PC-3 (cell line): ENCODE data around the gene RPS5. TPM values are rescaled to one million over a fixed set of nuclear protein-coding genes. Genes with fewer than 3 reads are reported as not detected.

Experiments used
- ATAC-seq: fragments of 200-7000 bp; cut with Tn5 transposase; 2 replicates; pipeline ENCODE4 v1.9.1; 2020; ENCODE audit warnings: mild to moderate bottlenecking, moderate library complexity
- BruUV-seq: library from RNA; stranded (reverse); fragments of 400-500 nt; replicated peaks from 2 replicates; lab custom pipeline; 2021; lab: Mats Ljungman, UMichigan
- CTCF ChIA-PET: fragments of 300-600 bp; sonication (Branson Sonifier 250); formaldehyde crosslinking; loops from one replicate; lab custom pipeline; 2022; ENCODE audit warnings: antibody characterized with exemption; lab: Charles Lee
- POLR2A ChIA-PET: fragments of 300-600 bp; sonication (Branson Sonifier 250); formaldehyde crosslinking; loops from one replicate; lab custom pipeline; 2022; ENCODE audit warnings: antibody characterized with exemption; ENCODE audit not compliant: unreplicated experiment; lab: Charles Lee
- DNase-seq: peaks from one replicate; pipeline ENCODE4 v3.0.0-alpha.2; 2015
- H2AFZ ChIP-seq: fragments of 300-600 bp; sonication (generic); 2 replicates; pipeline ENCODE4 v1.6.0; 2016; ENCODE audit warnings: antibody characterized with exemption, low read length
- H3F3A ChIP-seq: fragments of 300-600 bp; sonication (generic); one replicate; pipeline ENCODE4 v1.6.0; 2017; ENCODE audit warnings: antibody characterized with exemption, low read length, control low read depth, mild to moderate bottlenecking; ENCODE audit not compliant: unreplicated experiment
- H3K27ac ChIP-seq: fragments of 300-600 bp; sonication (generic); 2 replicates; pipeline ENCODE4 v1.5.1; 2016; ENCODE audit warnings: mild to moderate bottlenecking, low read length
- H3K27me3 ChIP-seq: fragments of 300-600 bp; sonication (generic); 2 replicates; pipeline ENCODE4 v1.6.1; 2016; ENCODE audit warnings: low read length, mixed read lengths
- H3K36me3 ChIP-seq: fragments of 300-600 bp; sonication (generic); 2 replicates; pipeline ENCODE4 v1.6.1; 2016; ENCODE audit warnings: low read depth, mixed run types, low read length, mixed read lengths
- H3K4me1 ChIP-seq: fragments of 300-600 bp; sonication (generic); 2 replicates; pipeline ENCODE4 v1.5.1; 2016; ENCODE audit warnings: low read length; ENCODE audit not compliant: insufficient read depth
- H3K4me2 ChIP-seq: fragments of 300-600 bp; sonication (generic); 2 replicates; pipeline ENCODE4 v1.6.0; 2016; ENCODE audit warnings: low read length
- H3K4me3 ChIP-seq: fragments of 300-600 bp; sonication (generic); 2 replicates; pipeline ENCODE4 v1.5.1; 2016; ENCODE audit warnings: mild to moderate bottlenecking, low read length, mixed read lengths
- H3K79me2 ChIP-seq: fragments of 300-600 bp; sonication (generic); 2 replicates; pipeline ENCODE4 v1.6.1; 2017; ENCODE audit warnings: low read length, mixed read lengths
- H3K9ac ChIP-seq: fragments of 300-600 bp; sonication (generic); 2 replicates; pipeline ENCODE4 v1.6.0; 2016; ENCODE audit warnings: mild to moderate bottlenecking, low read length
- H3K9me2 ChIP-seq: fragments of 300-600 bp; sonication (generic); replicated peaks from 2 replicates; pipeline ENCODE4 v1.6.1; 2016; ENCODE audit warnings: mixed run types, low read length, mixed read lengths
- H3K9me3 ChIP-seq: fragments of 300-600 bp; sonication (generic); 2 replicates; pipeline ENCODE4 v1.6.1; 2016; ENCODE audit warnings: low read length, mixed read lengths
- H4K20me1 ChIP-seq: fragments of 300-600 bp; sonication (generic); 2 replicates; pipeline ENCODE4 v1.6.1; 2016; ENCODE audit warnings: low read length, mixed read lengths
- CTCF ChIP-seq: fragments of 300-600 bp; sonication (generic); conservative IDR thresholded peaks from 2 replicates; pipeline ENCODE4 v1.5.1; 2017; ENCODE audit warnings: antibody characterized with exemption, low read depth, mild to moderate bottlenecking, low read length
- EZH2 ChIP-seq: fragments of 300-600 bp; sonication (generic); IDR thresholded peaks from one replicate; pipeline ENCODE4 v1.6.1; 2017; ENCODE audit warnings: antibody characterized with exemption, mild to moderate bottlenecking, low read length; ENCODE audit not compliant: unreplicated experiment
- EZH2phosphoT487 ChIP-seq: fragments of 300-600 bp; sonication (generic); IDR thresholded peaks from 2 replicates; pipeline ENCODE4 v1.6.1; 2018; ENCODE audit warnings: mild to moderate bottlenecking, antibody characterized with exemption, low read length, borderline replicate concordance
- intact Hi-C: fragments of 100-400 bp; cut with micrococcal nuclease; formaldehyde crosslinking; loops from 2 replicates; pipeline ENCODE4 v1.9.0; 2023
- total RNA-seq: library from RNA; depleted of rRNA; stranded (reverse); fragments of >200 nt; gene quantifications from 2 replicates; pipeline ENCODE4 v1.2.3, GENCODE V29; 2014

The RPS5 gene
- total RNA-seq, 1 experiment from 2014 or later, result 3,776 TPM

DNA sequence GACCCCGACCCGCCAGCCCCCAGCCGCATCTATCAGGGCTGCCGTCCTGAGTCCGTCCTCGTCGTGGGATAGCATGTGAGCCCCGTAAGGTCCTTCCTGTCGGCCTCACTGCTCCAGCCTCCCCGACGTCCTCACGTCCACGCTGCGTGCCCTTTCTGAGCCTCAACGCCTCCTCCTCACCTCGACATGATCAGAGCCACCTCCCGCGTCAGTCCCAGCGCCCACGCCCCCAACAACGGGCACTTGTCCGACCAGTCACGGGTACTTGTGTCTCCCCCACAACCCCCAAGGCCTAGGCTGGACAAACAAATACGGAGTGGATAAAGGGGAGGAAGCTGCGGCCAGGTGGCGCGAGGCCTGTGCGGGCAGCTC, 25.2 kb upstream of the RPS5 start:
- no peak for TF ChIP-seq CTCF
- TF ChIP-seq EZH2, result no peak
- no peak for TF ChIP-seq EZH2phosphoT487
- Histone ChIP-seq H3K36me3 (no peaks in the 10 kb centered on the region), H3K9me2 (no peaks in the 10 kb centered on the region), H3K9me3 (no peaks in the 10 kb centered on the region), H3K79me2 (0 out of 2 replicates have a peak, but pooled peaks cover 8% of the 10 kb centered on the region), H3K27ac (peak overlapping the region; percentile 78), H3K9ac (peak overlapping the region; percentile 90), H4K20me1 (no peaks in the 10 kb centered on the region), H3K4me2 (peak overlapping the region; percentile 91), H3F3A (no peaks in the 10 kb centered on the region), H3K27me3 (no peaks in the 10 kb centered on the region), H3K4me1 (peaks cover 9% of the 10 kb centered on the region), H3K4me3 (peak overlapping the region; percentile 79), H2AFZ (peak overlapping the region; percentile 83)
- BruUV-seq, result no TSS peak
- intact Hi-C loops, result loop anchor here (1.0 kb wide), 1 partner anchor 19 kb away; the partner anchor contains the start of gene ZNF837
- ATAC-seq (peak; percentile 16), DNase-seq (peak; percentile 36)
- CTCF ChIA-PET, result interaction anchor here (1.3 kb wide), 1 partner anchor 158 kb away, joined by 5 read pairs; the partner anchor contains the start of gene ZBTB45
- POLR2A ChIA-PET, result interaction anchor here (0.6 to 1.8 kb wide), 2 partner anchors 31 to 182 kb away, joined by 3 to 7 read pairs; partner anchors contain the start of gene TRIM28

DNA sequence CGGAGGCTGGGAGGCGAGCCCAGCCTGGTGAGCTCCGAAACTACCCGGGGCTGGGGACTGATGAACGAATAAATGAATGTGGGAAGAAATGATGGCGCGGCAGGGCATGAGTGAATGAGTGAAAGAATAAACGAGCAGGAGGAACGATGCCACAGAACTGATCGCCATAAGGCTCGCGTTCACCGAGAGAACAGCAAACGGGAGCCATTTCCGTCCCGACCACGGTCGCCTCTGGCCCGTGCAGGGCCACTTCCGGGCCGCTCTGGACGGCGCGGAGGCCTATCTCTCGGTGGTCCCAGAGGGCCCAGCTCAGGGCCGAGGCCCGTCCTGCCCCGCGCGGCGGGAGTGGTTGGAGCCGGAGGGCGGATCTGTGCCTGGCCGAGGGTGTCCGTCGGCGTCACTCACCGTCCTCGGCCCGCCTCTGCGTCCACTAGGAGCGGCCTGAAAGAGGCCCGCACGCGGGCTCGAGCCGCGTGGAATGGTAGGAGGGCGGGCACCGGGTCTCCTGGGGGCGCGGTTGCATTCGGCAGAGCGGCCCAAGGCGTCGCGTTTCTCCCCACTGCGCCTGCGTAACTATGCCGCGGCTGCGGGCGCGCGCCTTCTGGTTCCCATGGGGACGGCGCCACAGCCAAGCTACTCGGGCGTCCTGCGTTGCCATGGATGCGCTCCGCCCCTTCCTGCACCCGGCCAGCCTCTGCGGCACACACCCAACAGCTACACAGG, 24.6 kb upstream of the RPS5 start, which contains the start of gene ZNF497:
Gene ZNF497 (minus strand): TSS at position 480 of the 723 bp plus-strand sequence. CDS start 5,116 bp downstream, outside the sequence.
- intact Hi-C loops, result loop anchor here (1.0 kb wide), 1 partner anchor 19 kb away; the partner anchor contains the start of gene ZNF837
- ChIA-PET POLR2A (interaction anchor here (0.6 to 1.8 kb wide), 5 partner anchors 16 to 181 kb away, joined by 3 to 7 read pairs (median 4); partner anchors contain the start of genes TRIM28 and ZNF544), CTCF (interaction anchor here (0.6 to 1.3 kb wide), 3 partner anchors 40 to 157 kb away, joined by 3 to 5 read pairs (median 4); partner anchors contain the start of genes ZBTB45 and ZNF8)
- no peaks in the 10 kb centered on the region for H3K27me3 ChIP-seq
- H3K79me2 ChIP-seq, result 0 out of 2 replicates have a peak, but pooled peaks cover 8% of the 10 kb centered on the region
- no peak for TF ChIP-seq EZH2
- no peak for TF ChIP-seq EZH2phosphoT487
- no peak for TF ChIP-seq CTCF
- peak within 1 kb of the TSS; percentile 91 for H3K4me2 ChIP-seq
- H3K4me1 ChIP-seq, result peaks cover 9% of the 10 kb centered on the region
- H3K9me2 ChIP-seq, result no peaks in the 10 kb centered on the region
- TSS peak; percentile 81 for BruUV-seq
- peak within 1 kb of the TSS; percentile 83 for H2AFZ ChIP-seq
- ATAC-seq, result peak; percentile 94
- peak within 1 kb of the TSS; percentile 90 for H3K9ac ChIP-seq
- no peaks in the 10 kb centered on the region for H4K20me1 ChIP-seq
- H3K27ac ChIP-seq, result peak within 1 kb of the TSS; percentile 78
- no peaks in the 10 kb centered on the region for H3K36me3 ChIP-seq
- no peaks in the 10 kb centered on the region for H3K9me3 ChIP-seq
- no peaks in the 10 kb centered on the region for H3F3A ChIP-seq
- peak within 1 kb of the TSS; percentile 79 for H3K4me3 ChIP-seq
- DNase-seq, result peak; percentile 99
